HepG2 (cell line): ENCODE results near the gene BPHL.

Experiments
- CTCF ChIP-seq: sonication (generic); formaldehyde crosslinking; IDR thresholded peaks from 2 replicates; pipeline ENCODE4 v1.5.0; 2020; ENCODE audit warnings: mild to moderate bottlenecking, missing genetic modification reagents, moderate library complexity
- KLF9 ChIP-seq: IDR thresholded peaks from 2 replicates; pipeline ENCODE4 v1.6.1; 2016; ENCODE audit warnings: low read depth
- NFIC ChIP-seq: IDR thresholded peaks from 2 replicates; pipeline ENCODE4 v1.6.1; 2012; ENCODE audit warnings: mild to moderate bottlenecking, low read length, inconsistent platforms
- TARDBP ChIP-seq: sonication (generic); formaldehyde crosslinking; IDR thresholded peaks from 2 replicates; pipeline ENCODE4 v1.8.0; 2022; ENCODE audit warnings: mild to moderate bottlenecking, missing genetic modification reagents
- ZNF616 ChIP-seq: sonication (generic); formaldehyde crosslinking; IDR thresholded peaks from 2 replicates; pipeline ENCODE4 v1.5.0; 2020; ENCODE audit warnings: low read depth, mild to moderate bottlenecking, missing genetic modification reagents

DNA sequence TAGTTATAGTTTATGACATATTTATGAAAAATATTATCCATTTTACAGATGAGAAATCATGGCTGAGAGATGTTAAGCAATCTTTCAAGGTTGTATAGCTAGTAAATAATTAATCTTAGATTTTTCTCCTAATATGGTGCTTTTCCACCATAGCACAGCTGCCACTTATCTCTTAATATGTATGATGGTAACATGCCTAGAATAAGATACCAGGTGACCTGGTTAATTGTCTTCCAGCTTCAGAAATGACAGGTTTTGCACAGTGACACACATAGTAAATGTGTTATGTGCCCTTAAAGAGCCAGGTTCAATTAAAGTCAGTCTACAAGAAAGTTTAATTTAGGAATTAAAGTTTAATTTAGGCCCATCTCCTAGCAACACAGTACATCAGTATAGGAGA lies 24.0 kb downstream of the BPHL start:
- TF ChIP-seq KLF9 (CRISPR knock-in tag) (no peak), CTCF (CRISPR knock-in tag) (no peak), ZNF616 (CRISPR knock-in tag) (no peak), TARDBP (CRISPR knock-in tag) (no peak), NFIC (no peak)
